Left renal cortex interstitium (tissue), 4 donors: Measurements from ENCODE around the gene GNA15. TPM values are rescaled to one million over a fixed set of nuclear protein-coding genes. Genes with fewer than 3 reads are reported as not detected.

Experiments used
- DNase-seq, 4 donors: peaks; one replicate each; pipeline ENCODE4 v3.0.0-alpha.2; 2013; ENCODE audit warnings: low read depth in 4 of 4, low spot score in 2 of 4, missing footprints in 1 of 4
- polyA plus RNA-seq, 4 donors: library from polyadenylated mRNA; unstranded; fragments of 120-200 nt; gene quantifications; one replicate each; pipeline ENCODE4 v1.2.1, GENCODE V29; 2013; ENCODE audit not compliant: insufficient read length in 4 of 4

Gene GNA15
- polyA plus RNA-seq, 4 donors = 0.64 to 1.3 (median 0.97) TPM

DNA sequence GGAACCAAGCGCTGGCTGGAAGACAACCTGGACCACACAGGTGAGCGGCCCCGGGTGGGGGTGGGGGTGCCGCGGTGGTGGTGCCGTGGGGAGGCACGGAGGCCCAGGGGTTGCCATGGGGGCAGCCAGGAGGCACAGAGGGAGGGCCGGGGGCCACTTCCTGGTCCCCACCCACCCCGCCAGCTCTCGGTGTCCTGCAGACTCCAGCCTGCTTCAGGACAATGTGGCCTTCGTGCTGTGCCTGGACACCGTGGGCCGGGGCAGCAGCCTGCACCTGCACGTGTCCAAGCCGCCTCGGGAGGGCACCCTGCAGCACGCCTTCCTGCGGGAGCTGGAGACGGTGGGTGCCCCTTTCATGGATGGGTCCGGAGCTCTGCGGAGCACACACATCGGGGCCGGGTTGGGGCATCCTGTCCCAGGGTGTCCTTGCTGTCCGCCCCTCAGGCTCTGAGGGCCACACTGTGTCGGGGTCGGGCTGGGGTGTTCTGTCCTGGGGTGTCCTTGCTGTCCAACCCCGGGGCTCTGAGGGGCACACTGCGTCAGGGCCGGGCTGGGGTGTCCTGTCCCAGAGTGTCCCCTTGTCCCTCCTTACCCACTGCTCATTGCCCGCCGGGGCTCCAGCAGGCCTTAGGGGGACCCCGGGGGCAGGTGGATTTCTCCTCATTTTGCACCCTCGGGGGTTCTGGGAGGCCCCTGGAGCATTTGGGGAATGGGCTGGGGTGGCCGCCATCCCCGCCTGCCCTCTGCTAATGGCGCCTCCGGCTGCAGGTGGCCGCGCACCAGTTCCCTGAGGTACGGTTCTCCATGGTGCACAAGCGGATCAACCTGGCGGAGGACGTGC is 68.2 kb downstream of the GNA15 start:
- no peak for DNase-seq

DNA sequence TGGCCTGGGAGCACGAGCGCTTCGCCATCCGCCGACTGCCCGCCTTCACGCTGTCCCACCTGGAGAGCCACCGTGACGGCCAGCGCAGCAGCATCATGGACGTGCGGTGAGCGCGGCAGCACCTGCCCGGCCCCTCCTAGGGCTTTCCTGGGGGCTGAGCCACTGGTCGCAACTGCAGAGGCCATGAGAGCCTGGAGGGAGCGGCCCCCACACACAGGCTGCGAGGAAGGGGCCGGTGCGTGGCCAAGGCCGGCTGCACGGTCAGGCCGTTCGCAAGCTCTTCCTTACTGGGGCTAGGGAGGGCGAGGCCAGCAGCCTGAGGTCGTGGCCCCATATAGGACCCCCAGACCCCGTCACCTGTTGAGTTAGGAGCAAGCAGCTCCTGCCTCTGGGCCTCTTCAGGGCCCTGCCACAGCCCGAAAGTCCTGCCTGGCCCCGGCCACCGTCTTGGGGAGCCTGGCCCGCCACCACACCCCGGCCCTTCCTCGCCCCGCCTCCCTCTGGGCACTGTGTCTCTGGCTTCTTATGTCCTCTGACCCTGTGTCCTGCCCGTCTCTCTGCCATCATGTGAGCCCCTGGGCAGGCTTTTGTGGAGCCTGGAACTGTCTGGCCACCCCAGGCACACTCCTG is 68.9 kb downstream of the GNA15 start:
- DNase-seq = no peak

DNA sequence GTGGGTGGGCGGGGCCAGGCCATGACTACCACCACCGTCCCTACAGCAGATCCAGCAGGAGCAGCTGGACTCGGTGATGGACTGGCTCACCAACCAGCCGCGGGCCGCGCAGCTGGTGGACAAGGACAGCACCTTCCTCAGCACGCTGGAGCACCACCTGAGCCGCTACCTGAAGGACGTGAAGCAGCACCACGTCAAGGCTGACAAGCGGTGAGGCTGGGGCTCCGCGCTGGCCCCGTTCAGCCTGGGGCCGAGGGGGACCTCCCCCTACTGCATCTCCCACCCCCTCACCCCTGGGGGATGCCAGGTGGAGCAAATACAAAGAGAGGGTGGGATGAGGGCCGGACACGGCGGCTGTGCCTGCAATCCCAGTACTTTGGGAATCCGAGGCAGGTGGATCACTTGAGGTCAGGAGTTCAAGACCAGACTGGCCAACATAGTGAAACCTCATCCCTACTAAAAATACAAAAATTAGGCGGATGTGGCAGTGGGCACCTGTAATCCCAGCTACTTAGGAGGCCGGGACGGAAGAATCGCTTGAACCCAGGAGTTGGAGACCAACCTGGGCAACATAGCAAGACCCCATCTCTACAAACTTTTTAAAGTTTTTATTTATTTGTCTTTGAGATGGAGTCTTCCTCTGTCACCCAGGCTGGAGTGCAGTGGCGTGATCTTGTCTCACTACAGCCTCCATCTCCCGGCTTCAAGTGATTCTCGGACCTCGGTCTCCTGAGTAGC is 70.6 kb downstream of the GNA15 start:
- no peak for DNase-seq

DNA sequence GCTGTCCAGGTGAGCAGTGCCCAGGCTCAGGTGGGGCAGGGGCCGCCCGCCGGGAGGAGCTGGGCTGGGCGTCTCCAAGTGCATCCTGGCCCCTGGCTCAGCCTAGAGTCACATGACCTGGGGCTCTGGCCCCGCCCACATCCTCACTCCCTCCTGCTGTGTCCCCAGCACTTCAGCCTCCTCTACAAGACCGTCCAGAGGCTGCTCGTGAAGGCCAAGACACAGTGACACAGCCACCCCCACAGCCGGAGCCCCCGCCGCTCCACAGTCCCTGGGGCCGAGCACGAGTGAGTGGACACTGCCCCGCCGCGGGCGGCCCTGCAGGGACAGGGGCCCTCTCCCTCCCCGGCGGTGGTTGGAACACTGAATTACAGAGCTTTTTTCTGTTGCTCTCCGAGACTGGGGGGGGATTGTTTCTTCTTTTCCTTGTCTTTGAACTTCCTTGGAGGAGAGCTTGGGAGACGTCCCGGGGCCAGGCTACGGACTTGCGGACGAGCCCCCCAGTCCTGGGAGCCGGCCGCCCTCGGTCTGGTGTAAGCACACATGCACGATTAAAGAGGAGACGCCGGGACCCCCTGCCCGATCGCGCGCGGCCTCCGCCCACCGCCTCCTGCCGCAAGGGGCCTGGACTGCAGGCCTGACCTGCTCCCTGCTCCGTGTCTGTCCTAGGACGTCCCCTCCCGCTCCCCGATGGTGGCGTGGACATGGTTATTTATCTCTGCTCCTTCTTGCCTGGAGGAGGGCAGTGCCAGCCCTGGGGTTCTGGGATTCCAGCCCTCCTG is 71.8 kb downstream of the GNA15 start:
- no peak for DNase-seq

DNA sequence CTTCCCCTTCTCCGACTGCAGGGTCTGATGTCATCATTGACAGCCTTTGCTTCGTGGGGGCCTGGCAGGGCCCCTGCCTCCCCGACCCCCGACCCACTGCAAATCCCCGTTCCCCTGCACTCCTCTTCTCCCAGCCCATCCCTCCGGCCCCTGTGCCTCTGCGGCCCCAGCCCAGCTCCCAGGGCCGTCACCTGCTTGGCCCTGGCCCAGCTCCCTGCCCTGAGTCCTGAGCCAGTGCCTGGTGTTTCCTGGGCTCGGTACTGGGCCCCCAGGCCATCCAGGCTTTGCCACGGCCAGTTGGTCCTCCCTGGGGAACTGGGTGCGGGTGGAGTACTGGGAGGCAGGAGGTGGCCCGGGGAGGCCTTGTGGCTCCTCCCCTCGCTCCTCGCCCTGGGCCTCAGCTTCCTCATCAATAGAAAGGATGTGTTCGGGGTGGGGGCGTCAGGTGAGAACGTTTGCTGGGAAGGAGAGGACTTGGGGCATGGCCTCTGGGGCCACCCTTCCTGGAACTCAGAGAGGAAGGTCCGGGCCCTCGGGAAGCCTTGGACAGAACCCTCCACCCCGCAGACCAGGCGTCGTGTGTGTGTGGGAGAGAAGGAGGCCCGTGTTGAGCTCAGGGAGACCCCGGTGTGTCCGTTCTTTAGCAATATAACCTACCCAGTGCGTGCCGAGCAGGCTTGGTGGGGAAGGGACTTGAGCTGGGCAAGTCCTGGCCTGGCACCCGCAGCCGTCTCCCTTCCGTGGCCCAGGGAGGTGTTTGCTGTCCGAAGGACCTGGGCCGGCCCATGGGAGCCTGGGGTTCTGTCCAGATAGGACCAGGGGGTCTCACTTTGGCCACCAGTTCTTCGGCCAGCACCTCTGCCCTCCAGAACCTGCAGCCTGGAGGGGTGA is 72.7 kb downstream of the GNA15 start:
- DNase-seq = no peak

DNA sequence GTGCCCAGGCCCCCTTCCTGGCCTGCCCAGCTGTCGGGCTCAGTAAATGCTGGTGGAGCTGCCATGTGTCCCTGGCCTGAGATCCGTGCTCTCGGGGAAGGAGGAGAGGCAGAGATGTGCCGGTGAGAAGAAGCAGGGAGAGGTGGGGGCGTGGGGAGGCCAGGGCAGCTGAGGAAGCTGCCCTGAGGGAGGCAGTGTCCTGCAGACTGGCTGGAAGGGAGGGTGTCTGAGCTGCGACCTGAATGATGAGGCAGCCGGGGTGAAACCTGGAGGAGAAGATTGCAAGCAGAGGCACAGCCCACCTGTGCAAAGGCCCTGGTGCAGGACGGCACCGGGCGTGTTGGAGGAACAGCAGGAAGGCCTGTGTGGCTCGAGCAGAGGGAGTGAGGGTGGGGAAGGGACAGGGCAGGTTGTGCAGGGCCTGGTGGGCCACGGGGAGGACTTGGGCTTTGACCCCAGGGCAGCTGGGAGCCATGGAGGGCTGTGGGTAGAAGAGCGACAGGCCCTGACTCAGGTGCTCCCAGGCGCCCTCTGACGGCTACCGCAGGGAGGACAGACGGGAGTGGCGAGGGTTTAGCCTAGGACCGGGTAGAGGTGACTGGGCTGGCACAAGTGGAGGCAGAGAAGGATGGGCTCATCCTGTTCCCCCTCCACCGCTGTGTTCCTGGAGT is 74.6 kb downstream of the GNA15 start:
- no peak for DNase-seq

DNA sequence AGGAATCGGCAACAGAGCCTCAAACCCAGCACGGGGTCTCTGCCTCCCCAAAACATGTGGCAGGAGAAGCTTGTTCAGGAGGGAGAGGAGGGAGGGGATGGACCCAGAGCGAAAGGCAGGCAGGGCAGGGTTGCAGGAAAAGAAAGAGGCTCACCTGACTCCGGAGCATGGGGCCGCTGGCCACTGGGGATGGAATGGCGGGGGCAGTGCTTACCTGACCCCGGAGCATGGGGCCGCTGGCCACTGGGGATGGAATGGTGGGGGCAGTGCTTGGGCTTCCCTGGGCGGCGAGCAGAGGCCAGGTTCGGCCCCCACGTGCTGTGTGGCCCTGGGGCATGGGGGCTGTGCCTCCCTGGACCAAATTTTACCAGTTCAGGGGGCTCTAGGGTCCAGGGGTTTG is 75.4 kb downstream of the GNA15 start:
- DNase-seq = no peak

DNA sequence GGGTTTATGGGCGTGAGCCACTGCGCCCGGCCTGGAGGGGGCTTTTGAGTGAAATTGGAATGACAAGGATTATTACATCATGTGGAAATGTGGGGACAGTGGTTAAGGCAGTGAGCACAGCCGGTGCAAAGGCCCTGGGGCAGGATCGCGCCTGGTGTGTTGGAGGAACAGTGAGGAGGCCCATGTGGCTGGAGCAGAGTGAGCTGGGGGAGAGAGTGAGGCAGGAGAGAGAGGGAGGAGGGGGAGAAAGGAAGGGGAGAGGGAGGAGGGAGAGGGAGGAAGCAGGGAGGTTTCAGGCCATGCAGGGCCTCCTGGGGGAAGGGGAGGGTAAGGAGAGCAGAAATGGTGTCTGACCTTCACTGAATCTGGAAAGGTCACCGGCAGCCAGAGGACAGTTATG is 77.3 kb downstream of the GNA15 start:
- no peak for DNase-seq

Other genes starting within 250 kb of the GNA15 start
- 1 to 10 TPM; 5.9 to 9.4 (median 7.1) TPM for gene ZNF57, start 235.1 kb upstream of the GNA15 start, polyA plus RNA-seq
- gene ZNF77, start 191.1 kb upstream of the GNA15 start, polyA plus RNA-seq = 1 to 10 TPM; 7.2 to 8.5 (median 7.8) TPM
- gene TLE6, start 158.5 kb upstream of the GNA15 start, polyA plus RNA-seq = 10 to 100 TPM in 3 of 4 donors, 1 to 10 TPM in 1; 6.4 to 11.4 (median 10.5) TPM
- gene TLE2, start 106.8 kb upstream of the GNA15 start, polyA plus RNA-seq = 10 to 100 TPM; 28.8 to 52.5 (median 44.5) TPM
- 100 to 1,000 TPM; 414 to 627 (median 476) TPM for gene TLE5, start 73.5 kb upstream of the GNA15 start, polyA plus RNA-seq
- 10 to 100 TPM; 56.5 to 66.8 (median 62.4) TPM for gene GNA11, start 41.7 kb upstream of the GNA15 start, polyA plus RNA-seq
- gene S1PR4, start 42.7 kb downstream of the GNA15 start, polyA plus RNA-seq = under 1 TPM; 0.25 to 0.44 (median 0.38) TPM
- 10 to 100 TPM; 33.7 to 52.8 (median 46.5) TPM for gene NCLN, start 49.9 kb downstream of the GNA15 start, polyA plus RNA-seq
- 1 to 10 TPM in 2 of 4 donors, under 1 TPM in 2; 0.37 to 2.1 (median 1.0) TPM for gene CELF5, start 88.6 kb downstream of the GNA15 start, polyA plus RNA-seq
- 10 to 100 TPM; 18.7 to 37.9 (median 26.0) TPM for gene NFIC, start 230.6 kb downstream of the GNA15 start, polyA plus RNA-seq